HepG2 (cell line): ENCODE data around the gene PLCG2. TPM values are rescaled to one million over a fixed set of nuclear protein-coding genes. Genes with fewer than 3 reads are reported as not detected.
A peak's percentile ranks its signal among the peaks of the same experiment; 100 is the strongest.

ENCODE experiments used
- AGO1 ChIP-seq: fragments of 200-400 bp; formaldehyde crosslinking; IDR thresholded peaks from 2 replicates; pipeline ENCODE4 v1.6.1; 2017; ENCODE audit warnings: mild to moderate bottlenecking, low read depth, low read length, moderate library complexity; ENCODE audit not compliant: poor library complexity, severe bottlenecking
- ARHGAP35 ChIP-seq: sonication (generic); formaldehyde crosslinking; IDR thresholded peaks from 2 replicates; pipeline ENCODE4 v1.9.0; 2022; ENCODE audit warnings: mild to moderate bottlenecking, inconsistent platforms, moderate library complexity, missing genetic modification reagents, borderline replicate concordance
- ARNT2 ChIP-seq: sonication (generic); formaldehyde crosslinking; IDR thresholded peaks from 2 replicates; pipeline ENCODE4 v1.8.0; 2022; ENCODE audit warnings: mild to moderate bottlenecking, low read depth, missing genetic modification reagents, moderate library complexity
- CBX1 ChIP-seq: IDR thresholded peaks from one replicate; pipeline ENCODE4 v1.6.1; 2016; ENCODE audit warnings: antibody characterized with exemption, low read depth
- CCDC6 ChIP-seq: sonication (generic); formaldehyde crosslinking; IDR thresholded peaks from 2 replicates; pipeline ENCODE4 v1.8.1; 2022; ENCODE audit warnings: mild to moderate bottlenecking, missing genetic modification reagents, moderate library complexity
- DRAP1 ChIP-seq: IDR thresholded peaks from 2 replicates; pipeline ENCODE4 v1.6.1; 2016; ENCODE audit warnings: missing genetic modification reagents, missing compliant biosample characterization
- ETV5 ChIP-seq: IDR thresholded peaks from 2 replicates; pipeline ENCODE4 v1.6.1; 2018; ENCODE audit warnings: missing biosample characterization, missing genetic modification reagents, inconsistent platforms, borderline replicate concordance
- FIP1L1 ChIP-seq: fragments of 200-400 bp; formaldehyde crosslinking; IDR thresholded peaks from 2 replicates; pipeline ENCODE4 v1.6.1; 2018; ENCODE audit warnings: low read depth, mild to moderate bottlenecking, low read length, moderate library complexity, borderline replicate concordance; ENCODE audit not compliant: insufficient read depth
- HOXA5 ChIP-seq: sonication (generic); formaldehyde crosslinking; IDR thresholded peaks from 2 replicates; pipeline ENCODE4 v1.4.0; 2020; ENCODE audit warnings: missing genetic modification reagents
- JUN ChIP-seq: sonication (generic); formaldehyde crosslinking; IDR thresholded peaks from 2 replicates; pipeline ENCODE4 v1.4.0; 2020; ENCODE audit warnings: mild to moderate bottlenecking, missing genetic modification reagents
- MLLT10 ChIP-seq: sonication (generic); formaldehyde crosslinking; IDR thresholded peaks from 2 replicates; pipeline ENCODE4 v1.4.0; 2020; ENCODE audit warnings: missing genetic modification reagents
- NONO ChIP-seq, 2 experiments: fragments of 450-650 bp in 1 of 2; sonication (generic) in 1 of 2; formaldehyde crosslinking in 1 of 2; IDR thresholded peaks in 1 of 2; conservative IDR thresholded peaks in 1 of 2; 2 replicates each; pipeline versions ENCODE4 v1.6.1 to v1.8.0; 2017 to 2022; ENCODE audit warnings: mild to moderate bottlenecking in 1 of 2, missing genetic modification reagents in 1 of 2, moderate library complexity in 1 of 2
- NR2F1 ChIP-seq, 2 experiments: fragments of 450-650 bp in 1 of 2; formaldehyde crosslinking in 1 of 2; IDR thresholded peaks; 2 replicates each; pipeline versions ENCODE4 v1.5.0 to v1.6.1; 2016 to 2020; ENCODE audit warnings: mild to moderate bottlenecking in 1 of 2, missing compliant biosample characterization in 1 of 2, missing genetic modification reagents in 1 of 2, moderate library complexity in 1 of 2
- PRPF4 ChIP-seq: fragments of 200-400 bp; formaldehyde crosslinking; IDR thresholded peaks from 2 replicates; pipeline ENCODE4 v1.6.1; 2016; ENCODE audit warnings: low read length, low read depth; ENCODE audit not compliant: poor library complexity, severe bottlenecking
- RBAK ChIP-seq: sonication (generic); formaldehyde crosslinking; IDR thresholded peaks from 2 replicates; pipeline ENCODE4 v1.5.1; 2020; ENCODE audit warnings: mild to moderate bottlenecking, missing genetic modification reagents
- RFXANK ChIP-seq: IDR thresholded peaks from 2 replicates; pipeline ENCODE4 v1.6.1; 2016
- RXRA ChIP-seq: sonication (generic); formaldehyde crosslinking; IDR thresholded peaks from 2 replicates; pipeline ENCODE4 v1.5.1; 2020; ENCODE audit warnings: missing genetic modification reagents
- SOX6 ChIP-seq, 2 experiments: fragments of 450-650 bp in 1 of 2; sonication (generic) in 1 of 2; formaldehyde crosslinking in 1 of 2; IDR thresholded peaks; 2 replicates each; pipeline versions ENCODE4 v1.4.0 to v1.6.1; 2017 to 2020; ENCODE audit warnings: antibody characterized with exemption in 1 of 2, mild to moderate bottlenecking in 1 of 2, missing genetic modification reagents in 1 of 2
- ZNF263 ChIP-seq: sonication (generic); formaldehyde crosslinking; IDR thresholded peaks from 2 replicates; pipeline ENCODE4 v1.4.0; 2020; ENCODE audit warnings: missing genetic modification reagents
- ZNF615 ChIP-seq: sonication (generic); formaldehyde crosslinking; IDR thresholded peaks from 2 replicates; pipeline ENCODE4 v1.5.0; 2020; ENCODE audit warnings: mild to moderate bottlenecking, missing genetic modification reagents, borderline replicate concordance
- ZSCAN21 ChIP-seq: sonication (generic); formaldehyde crosslinking; IDR thresholded peaks from 2 replicates; pipeline ENCODE4 v1.8.0; 2022; ENCODE audit warnings: mild to moderate bottlenecking, missing genetic modification reagents, moderate library complexity, borderline replicate concordance
- polyA plus RNA-seq, 8 experiments: library from polyadenylated mRNA; depleted of rRNA in 3 of 8; stranded (reverse) in 7 of 8; unstranded in 1 of 8; fragments of >200 nt; fragmentation: Illumina TruSeq in 4 of 8; extraction: Trizol in 4 of 8; gene quantifications; 2 replicates each; pipeline versions ENCODE4 v1.2.1 to v1.2.3, GENCODE V29; 2011 to 2016; ENCODE audit warnings: low read depth in 4 of 8, missing spikeins in 1 of 8, mixed read lengths in 1 of 8; ENCODE audit not compliant: insufficient read depth in 1 of 8
- total RNA-seq, 5 experiments: library from RNA; depleted of rRNA; stranded (reverse); fragments of >200 nt; fragmentation: Illumina TruSeq; extraction: Trizol; gene quantifications; 2 replicates each; pipeline ENCODE4 v1.2.3, GENCODE V29; 2016; ENCODE audit warnings: low read depth in 1 of 5
- TF ChIP-seq, protein P1 (sequence below): sonication (generic); formaldehyde crosslinking; IDR thresholded peaks from 2 replicates; pipeline ENCODE4 v1.4.0; 2020; ENCODE audit warnings: missing genetic modification reagents
- TF ChIP-seq, protein P2 (sequence below): IDR thresholded peaks from 2 replicates; pipeline ENCODE4 v1.4.0; 2020; ENCODE audit warnings: mild to moderate bottlenecking, missing genetic modification reagents

Gene PLCG2
- total and polyA plus RNA-seq, 2 of the 13 experiments (the other 11 are each of a cell fraction or from before 2014, with no cell fraction given), result 0.13 to 0.18 TPM

GRCh38 chr16:81730090-81731051, 48.7 kb upstream of the PLCG2 start (continued):
- TF ChIP-seq AGO1 (no peak), NONO (IDR thresholded peaks at IDR 0.05) (no peak), NONO (CRISPR knock-in tag; conservative IDR thresholded peaks at IDR 0.05) (no peak), DRAP1 (CRISPR knock-in tag) (peak; percentile 44; the same call in 1 of the 2 replicates), SOX6 (IDR thresholded peaks at IDR 0.05) (no peak), SOX6 (CRISPR knock-in tag; IDR thresholded peaks at IDR 0.05) (0 out of 2 replicates have a peak, but pooled peaks have one; percentile 6), RXRA (CRISPR knock-in tag) (peak; percentile 77), RBAK (CRISPR knock-in tag) (no peak), PRPF4 (no peak), ARNT2 (CRISPR knock-in tag) (0 out of 2 replicates have a peak, but pooled peaks have one; percentile 24), JUN (no peak), NR2F1 (CRISPR knock-in tag; IDR thresholded peaks at IDR 0.05) (peak; percentile 80 to 91), ETV5 (CRISPR knock-in tag) (no peak), CCDC6 (no peak), ZSCAN21 (CRISPR knock-in tag) (peak; percentile 56; the same call in 1 of the 2 replicates), HOXA5 (CRISPR knock-in tag) (no peak), FIP1L1 (no peak), ZNF263 (CRISPR knock-in tag) (no peak), ARHGAP35 (0 out of 2 replicates have a peak, but pooled peaks have one; percentile 38), MLLT10 (no peak), CBX1 (no peak), RFXANK (CRISPR knock-in tag) (0 out of 2 replicates have a peak, but pooled peaks have one; percentile 68), ZNF615 (no peak)
- TF ChIP-seq, protein P1, sequence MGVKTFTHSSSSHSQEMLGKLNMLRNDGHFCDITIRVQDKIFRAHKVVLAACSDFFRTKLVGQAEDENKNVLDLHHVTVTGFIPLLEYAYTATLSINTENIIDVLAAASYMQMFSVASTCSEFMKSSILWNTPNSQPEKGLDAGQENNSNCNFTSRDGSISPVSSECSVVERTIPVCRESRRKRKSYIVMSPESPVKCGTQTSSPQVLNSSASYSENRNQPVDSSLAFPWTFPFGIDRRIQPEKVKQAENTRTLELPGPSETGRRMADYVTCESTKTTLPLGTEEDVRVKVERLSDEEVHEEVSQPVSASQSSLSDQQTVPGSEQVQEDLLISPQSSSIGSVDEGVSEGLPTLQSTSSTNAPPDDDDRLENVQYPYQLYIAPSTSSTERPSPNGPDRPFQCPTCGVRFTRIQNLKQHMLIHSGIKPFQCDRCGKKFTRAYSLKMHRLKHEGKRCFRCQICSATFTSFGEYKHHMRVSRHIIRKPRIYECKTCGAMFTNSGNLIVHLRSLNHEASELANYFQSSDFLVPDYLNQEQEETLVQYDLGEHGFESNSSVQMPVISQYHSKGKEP, result no peak
- TF ChIP-seq, protein P2, sequence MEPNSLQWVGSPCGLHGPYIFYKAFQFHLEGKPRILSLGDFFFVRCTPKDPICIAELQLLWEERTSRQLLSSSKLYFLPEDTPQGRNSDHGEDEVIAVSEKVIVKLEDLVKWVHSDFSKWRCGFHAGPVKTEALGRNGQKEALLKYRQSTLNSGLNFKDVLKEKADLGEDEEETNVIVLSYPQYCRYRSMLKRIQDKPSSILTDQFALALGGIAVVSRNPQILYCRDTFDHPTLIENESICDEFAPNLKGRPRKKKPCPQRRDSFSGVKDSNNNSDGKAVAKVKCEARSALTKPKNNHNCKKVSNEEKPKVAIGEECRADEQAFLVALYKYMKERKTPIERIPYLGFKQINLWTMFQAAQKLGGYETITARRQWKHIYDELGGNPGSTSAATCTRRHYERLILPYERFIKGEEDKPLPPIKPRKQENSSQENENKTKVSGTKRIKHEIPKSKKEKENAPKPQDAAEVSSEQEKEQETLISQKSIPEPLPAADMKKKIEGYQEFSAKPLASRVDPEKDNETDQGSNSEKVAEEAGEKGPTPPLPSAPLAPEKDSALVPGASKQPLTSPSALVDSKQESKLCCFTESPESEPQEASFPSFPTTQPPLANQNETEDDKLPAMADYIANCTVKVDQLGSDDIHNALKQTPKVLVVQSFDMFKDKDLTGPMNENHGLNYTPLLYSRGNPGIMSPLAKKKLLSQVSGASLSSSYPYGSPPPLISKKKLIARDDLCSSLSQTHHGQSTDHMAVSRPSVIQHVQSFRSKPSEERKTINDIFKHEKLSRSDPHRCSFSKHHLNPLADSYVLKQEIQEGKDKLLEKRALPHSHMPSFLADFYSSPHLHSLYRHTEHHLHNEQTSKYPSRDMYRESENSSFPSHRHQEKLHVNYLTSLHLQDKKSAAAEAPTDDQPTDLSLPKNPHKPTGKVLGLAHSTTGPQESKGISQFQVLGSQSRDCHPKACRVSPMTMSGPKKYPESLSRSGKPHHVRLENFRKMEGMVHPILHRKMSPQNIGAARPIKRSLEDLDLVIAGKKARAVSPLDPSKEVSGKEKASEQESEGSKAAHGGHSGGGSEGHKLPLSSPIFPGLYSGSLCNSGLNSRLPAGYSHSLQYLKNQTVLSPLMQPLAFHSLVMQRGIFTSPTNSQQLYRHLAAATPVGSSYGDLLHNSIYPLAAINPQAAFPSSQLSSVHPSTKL (CRISPR knock-in tag), result peak; percentile 36; the same call in 1 of the 2 replicates
